ENCODE results near the gene NDRG3.

GRCh38 chr20:36654506-36654905 is 91.4 kb downstream of the NDRG3 start:
- TF ChIP-seq CTCF (conservative IDR thresholded peaks at IDR 0.05; ENCODE audit: low read depth, low read length), result no peak
- TF ChIP-seq POLR2A (IDR thresholded peaks at IDR 0.05; ENCODE audit: low read depth, low read length), result no peak
- TF ChIP-seq MXI1 (IDR thresholded peaks at IDR 0.05; ENCODE audit: borderline replicate concordance, low read depth, low read length), result no peak
- TF ChIP-seq USF2 (IDR thresholded peaks at IDR 0.05; ENCODE audit: low read depth, low read length), result no peak
- TF ChIP-seq RAD21 (IDR thresholded peaks at IDR 0.05; ENCODE audit: low read length), result no peak
- TF ChIP-seq RFX5 (IDR thresholded peaks at IDR 0.05; ENCODE audit: low read depth, low read length), result no peak
- no peak for TF ChIP-seq NFE2L2 (IDR thresholded peaks at IDR 0.05; ENCODE audit: low read depth, low read length)
